ENCODE data around the gene TRA2A. TPM values are rescaled to one million over a fixed set of nuclear protein-coding genes. Genes with fewer than 3 reads are reported as not detected.

The TRA2A gene
- total RNA-seq, 1 experiment from 2014 or later: 169 TPM

- no peaks in the 10 kb centered on the region for H3K9me3 ChIP-seq (ENCODE audit: control insufficient read depth, low read depth, low read length)
- no peak overlapping the region for H3K56ac ChIP-seq (ENCODE audit: insufficient read length, low read depth, low read length)
- Mint-ChIP-seq H3K4me3 (no peak overlapping the region), H3K36me3 (ENCODE audit: insufficient read depth in 1 of 3, low read depth in 3 of 3) (no peaks in the 10 kb centered on the region), H3K9me3 (peaks cover 0 to 8% of the 10 kb centered on the region in 2 experiments; a peak in 1 of 5 replicates), H3K27me3 (ENCODE audit: low read depth) (no peaks in the 10 kb centered on the region), H3K4me1 (no peaks in the 10 kb centered on the region), H3K27ac (no peak overlapping the region)
- H3K18ac ChIP-seq (ENCODE audit: insufficient read length, low read depth, low read length): no peak overlapping the region
- no peaks in the 10 kb centered on the region for H3K4me1 ChIP-seq (ENCODE audit: insufficient read depth, low read length)
- no peak overlapping the region for H2BK20ac ChIP-seq (ENCODE audit: low read depth, low read length, poor library complexity, severe bottlenecking)
- no peak overlapping the region for H3K23ac ChIP-seq (ENCODE audit: insufficient read length, low read depth, low read length)
- H4K5ac ChIP-seq (ENCODE audit: insufficient read length, low read depth, low read length): no peak overlapping the region
- no peak for DNase-seq
- H2BK5ac ChIP-seq (ENCODE audit: insufficient read length, low read length): no peak overlapping the region
- no peak overlapping the region for H3K27ac ChIP-seq (ENCODE audit: insufficient read length, low read depth, low read length)
- H3K79me2 ChIP-seq (ENCODE audit: insufficient read depth, low read length): no peaks in the 10 kb centered on the region
- no peak overlapping the region for H4K8ac ChIP-seq (replicated peaks; ENCODE audit: insufficient read length, low read depth, low read length)
- WGBS (ENCODE audit: extremely low coverage, insufficient read length, low lambda C conversion rate): no CpG with 5 or more reads among the region's 4 CpGs
- no peak overlapping the region for H2BK12ac ChIP-seq (ENCODE audit: insufficient read length, low read depth, low read length)
- H3K9ac ChIP-seq (ENCODE audit: extremely low read depth, insufficient read length, low read length): no peak overlapping the region
- no peak overlapping the region for H2BK15ac ChIP-seq (ENCODE audit: low read depth, low read length)
- no peaks in the 10 kb centered on the region for H3K27me3 ChIP-seq (ENCODE audit: insufficient read depth, low read length)
- H4K91ac ChIP-seq (ENCODE audit: insufficient read length, low read depth, low read length): no peak overlapping the region
- no peak overlapping the region for H3K14ac ChIP-seq (ENCODE audit: insufficient read depth, low read length)
- H2AK5ac ChIP-seq (ENCODE audit: insufficient read length, low read length): no peak overlapping the region
- H3K23me2 ChIP-seq (ENCODE audit: insufficient read length, low read depth, low read length, poor library complexity, severe bottlenecking): no peaks in the 10 kb centered on the region
- no peak overlapping the region for H2BK120ac ChIP-seq (ENCODE audit: low read depth, low read length, poor library complexity, severe bottlenecking)
- no peak overlapping the region for H3K4ac ChIP-seq (ENCODE audit: low read depth, low read length)
- no peaks in the 10 kb centered on the region for H3K79me1 ChIP-seq (ENCODE audit: insufficient read depth, low read depth, low read length, poor library complexity, severe bottlenecking)
- no peaks in the 10 kb centered on the region for H4K20me1 ChIP-seq (ENCODE audit: control insufficient read depth, insufficient read depth, insufficient read length)
- H3K4me2 ChIP-seq (ENCODE audit: insufficient read depth, insufficient read length, low read length): no peak overlapping the region
- no peak for TF ChIP-seq CTCF (conservative IDR thresholded peaks at IDR 0.05)
- no peak overlapping the region for H3T11ph ChIP-seq (ENCODE audit: low read length)
- H2AFZ ChIP-seq (ENCODE audit: low read length): no peak overlapping the region
Measured at GRCh38 chr7:23539494-23539907, 7.7 kb upstream of the TRA2A start.
